HCT116 (cell line): ENCODE data around the gene UBE2G2. TPM values are rescaled to one million over a fixed set of nuclear protein-coding genes. Genes with fewer than 3 reads are reported as not detected.

Experiments used
- ATAC-seq: fragments of 200-7000 bp; cut with Tn5 transposase; 2 replicates; pipeline ENCODE4 v1.9.1; 2020; ENCODE audit warnings: mild to moderate bottlenecking, moderate library complexity
- BruUV-seq: library from RNA; stranded (reverse); fragments of 400-500 nt; replicated peaks from 2 replicates; lab custom pipeline; 2021; lab: Mats Ljungman, UMichigan
- CTCF ChIA-PET: fragments of 300-600 bp; sonication (Branson Sonifier 250); formaldehyde crosslinking; loops from one replicate; lab custom pipeline; 2021; ENCODE audit warnings: antibody characterized with exemption; lab: Charles Lee
- POLR2A ChIA-PET: fragments of 300-600, 350-600 bp; sonication (Branson Sonifier 250); formaldehyde crosslinking; loops from one replicate; lab custom pipeline; 2021; ENCODE audit warnings: antibody characterized with exemption; lab: Charles Lee
- RAD21 ChIA-PET, 2 experiments: fragments of 300-600 bp; sonication (Branson Sonifier 250); formaldehyde crosslinking; loops; one replicate each; lab custom pipeline; 2023; ENCODE audit warnings: low total read pairs in 2 of 2; ENCODE audit not compliant: uncharacterized antibody in 2 of 2, unreplicated experiment in 2 of 2, low non-redundant PET in 1 of 2; lab: Charles Lee
- DNase-seq: peaks from one replicate; pipeline ENCODE4 v3.0.0-alpha.2; 2010; ENCODE audit warnings: low read depth, low spot score
- H2AFZ ChIP-seq: fragments of 200-600 bp; shearing (Covaris generic), sonication (generic); 2 replicates; pipeline ENCODE4 v1.6.1; 2017; ENCODE audit warnings: low read depth, mixed run types, mixed read lengths, antibody characterized with exemption, low read length; ENCODE audit not compliant: poor library complexity, severe bottlenecking
- H3K27ac ChIP-seq: 2 replicates; pipeline ENCODE4 v1.5.1; 2012; ENCODE audit warnings: low read depth, low read length
- H3K27me3 ChIP-seq: fragments of 200-600 bp; sonication (generic); 2 replicates; pipeline ENCODE4 v1.6.1; 2016; ENCODE audit warnings: mixed run types, low read length, mixed read lengths; ENCODE audit not compliant: insufficient read depth
- H3K36me3 ChIP-seq, 2 experiments: fragments of 200-500 bp in 1 of 2; fragments of 200-600 bp in 1 of 2; sonication (Bioruptor generic) in 1 of 2; sonication (generic) in 1 of 2; 2 replicates each; pipeline versions ENCODE4 v1.5.1 to v1.6.1; 2014 to 2016; ENCODE audit warnings: low read length in 2 of 2, inconsistent platforms in 1 of 2, mixed read lengths in 1 of 2, mixed run types in 1 of 2; ENCODE audit not compliant: insufficient read depth in 2 of 2, control insufficient read depth in 1 of 2
- H3K4me1 ChIP-seq, 2 experiments: fragments of 200-600 bp in 1 of 2; sonication (generic) in 1 of 2; 2 replicates each; pipeline versions ENCODE4 v1.5.1 to v1.6.1; 2012 to 2017; ENCODE audit warnings: low read length in 2 of 2, inconsistent platforms in 1 of 2, mild to moderate bottlenecking in 1 of 2, mixed read lengths in 1 of 2, mixed run types in 1 of 2, moderate library complexity in 1 of 2; ENCODE audit not compliant: insufficient read depth in 2 of 2, control insufficient read depth in 1 of 2
- H3K4me2 ChIP-seq: fragments of 200-600 bp; sonication (generic); 2 replicates; pipeline ENCODE4 v1.6.1; 2017; ENCODE audit warnings: mixed run types, low read length, mixed read lengths
- H3K4me3 ChIP-seq, 2 experiments: fragments of 200-600 bp in 1 of 2; sonication (generic) in 1 of 2; replicated peaks in 1 of 2; 2 replicates each; pipeline ENCODE4 v1.5.1; 2011 to 2016; ENCODE audit warnings: low read length in 2 of 2, control low read depth in 1 of 2, low read depth in 1 of 2, mild to moderate bottlenecking in 1 of 2, mixed read lengths in 1 of 2, mixed run types in 1 of 2
- H3K79me2 ChIP-seq: fragments of 200-600 bp; sonication (generic); 2 replicates; pipeline ENCODE4 v1.6.1; 2017; ENCODE audit warnings: mild to moderate bottlenecking, mixed run types, low read length, moderate library complexity, mixed read lengths; ENCODE audit not compliant: insufficient read depth
- H3K9ac ChIP-seq: fragments of 200-600 bp; sonication (generic); 2 replicates; pipeline ENCODE4 v1.6.1; 2016; ENCODE audit warnings: low read length, mixed read lengths
- H3K9me2 ChIP-seq: fragments of 200-600 bp; sonication (generic), shearing (Covaris generic); 2 replicates; pipeline ENCODE4 v1.6.1; 2017; ENCODE audit warnings: mixed run types, mild to moderate bottlenecking, moderate library complexity; ENCODE audit not compliant: insufficient read depth
- H3K9me3 ChIP-seq, 2 experiments: fragments of 200-500 bp in 1 of 2; fragments of 200-600 bp in 1 of 2; sonication (Bioruptor generic) in 1 of 2; sonication (generic) in 1 of 2; 2 replicates each; pipeline ENCODE4 v1.6.1; 2014 to 2017; ENCODE audit warnings: low read length in 2 of 2, mixed read lengths in 2 of 2, inconsistent platforms in 1 of 2, low read depth in 1 of 2, mild to moderate bottlenecking in 1 of 2, mixed run types in 1 of 2, moderate library complexity in 1 of 2; ENCODE audit not compliant: control insufficient read depth in 1 of 2, insufficient read depth in 1 of 2
- H4K20me1 ChIP-seq: fragments of 200-600 bp; sonication (generic), shearing (Covaris generic); 2 replicates; pipeline ENCODE4 v1.6.1; 2017; ENCODE audit warnings: mixed run types, mild to moderate bottlenecking, moderate library complexity; ENCODE audit not compliant: insufficient read depth
- ATF3 ChIP-seq: IDR thresholded peaks from 2 replicates; pipeline ENCODE4 v1.6.1; 2012
- CBX3 ChIP-seq: IDR thresholded peaks from 2 replicates; pipeline ENCODE4 v1.6.1; 2012; ENCODE audit warnings: low read depth
- ELF1 ChIP-seq: IDR thresholded peaks from 2 replicates; pipeline ENCODE4 v1.6.1; 2012; ENCODE audit warnings: low read depth, borderline replicate concordance
- EZH2 ChIP-seq: fragments of 200-600 bp; sonication (generic); IDR thresholded peaks from 2 replicates; pipeline ENCODE4 v1.6.1; 2017; ENCODE audit warnings: antibody characterized with exemption, mixed run types
- EZH2phosphoT487 ChIP-seq: fragments of 200-600 bp; IDR thresholded peaks from 2 replicates; pipeline ENCODE4 v1.6.1; 2018; ENCODE audit warnings: antibody characterized with exemption, borderline replicate concordance
- FOSL1 ChIP-seq: IDR thresholded peaks from 2 replicates; pipeline ENCODE4 v1.6.1; 2012; ENCODE audit warnings: low read depth
- MAX ChIP-seq: IDR thresholded peaks from 2 replicates; pipeline ENCODE4 v1.6.1; 2012
- POLR2A ChIP-seq: IDR thresholded peaks from 2 replicates; pipeline ENCODE4 v1.7.0; 2011; ENCODE audit warnings: borderline replicate concordance; ENCODE audit not compliant: insufficient read depth, insufficient read length; ENCODE audit errors: extremely low read depth
- YY1 ChIP-seq: IDR thresholded peaks from 2 replicates; pipeline ENCODE4 v1.6.1; 2011; ENCODE audit warnings: low read length, low read depth, moderate library complexity, mild to moderate bottlenecking; ENCODE audit not compliant: insufficient replicate concordance; ENCODE audit errors: extremely low read depth
- ZFX ChIP-seq: fragments of 450-650 bp; IDR thresholded peaks from 2 replicates; pipeline ENCODE4 v1.6.1; 2017
- intact Hi-C: fragments of 100-400 bp; cut with micrococcal nuclease; formaldehyde crosslinking; loops from 2 replicates; pipeline ENCODE4 v1.10.0; 2022
- total RNA-seq: library from RNA; stranded (reverse); gene quantifications from one replicate; pipeline ENCODE4 v1.2.1, GENCODE V29; 2021; ENCODE audit not compliant: unreplicated experiment

UBE2G2 gene
- total RNA-seq, 1 experiment from 2014 or later, result 86.5 TPM

- TF ChIP-seq CBX3, result peak; percentile 68; the same call in 1 of the 2 replicates
- TF ChIP-seq EZH2, result no peak
- Histone ChIP-seq H4K20me1 (no peaks in the 10 kb centered on the region), H3K9me2 (no peaks in the 10 kb centered on the region), H3K9ac (no peak overlapping the region), H3K79me2 (no peaks in the 10 kb centered on the region), H3K27me3 (no peaks in the 10 kb centered on the region), H3K4me2 (no peak overlapping the region), H3K36me3 (no peaks in the 10 kb centered on the region), H3K4me3 (no peak overlapping the region), H3K9me3 (peaks cover 14 to 22% of the 10 kb centered on the region in 2 experiments; a peak in 3 of 4 replicates), H3K4me1 (peaks cover 0 to 2% of the 10 kb centered on the region in 2 experiments; a peak in 2 of 4 replicates), H3K27ac (no peak overlapping the region), H2AFZ (no peak overlapping the region)
- DNase-seq, result no peak
- ChIA-PET POLR2A (no interaction called here), CTCF (interaction anchor here (1.0 kb wide), 1 partner anchor 314 kb away, joined by 3 read pairs; no protein-coding TSS in a partner anchor), RAD21 (no interaction called here)
- ATAC-seq, result no peak
- no TSS peak for BruUV-seq
- intact Hi-C loops, result no loop called here
Observed at GRCh38 chr21:44822484-44823178, 21.0 kb upstream of the UBE2G2 start.

- Histone ChIP-seq H3K9me2 (no peaks in the 10 kb centered on the region), H2AFZ (no peak overlapping the region), H3K79me2 (0 out of 2 replicates have a peak, but pooled peaks cover 7% of the 10 kb centered on the region), H3K9ac (no peak overlapping the region), H3K4me2 (no peak overlapping the region), H3K9me3 (peaks cover 12 to 20% of the 10 kb centered on the region in 2 experiments; a peak in 3 of 4 replicates), H3K4me3 (no peak overlapping the region), H3K4me1 (peaks cover 2 to 6% of the 10 kb centered on the region in 2 experiments; a peak in 2 of 4 replicates), H3K27ac (no peak overlapping the region), H4K20me1 (no peaks in the 10 kb centered on the region), H3K36me3 (no peaks in the 10 kb centered on the region), H3K27me3 (no peaks in the 10 kb centered on the region)
- no TSS peak for BruUV-seq
- TF ChIP-seq MAX (no peak), EZH2 (no peak), YY1 (no peak), ATF3 (no peak), EZH2phosphoT487 (no peak), FOSL1 (no peak), POLR2A (no peak), ELF1 (no peak), ZFX (no peak), CBX3 (no peak)
- RAD21 ChIA-PET, result no interaction called here
- ATAC-seq (no peak), DNase-seq (no peak)
- POLR2A ChIA-PET, result no interaction called here
- CTCF ChIA-PET, result no interaction called here
- intact Hi-C loops, result no loop called here
Observed at GRCh38 chr21:44820851-44821250, 19.2 kb upstream of the UBE2G2 start.
